ENCODE data around the gene P2RX6.
"Not testable (repeated sequence)": the region's sequence is repeated elsewhere in the genome, so short reads cannot be mapped to it uniquely, and the experiment has no call there.

Gene P2RX6

GRCh38 chr22:21014726-21015465 is at the start of gene P2RX6:
P2RX6 (plus strand) TSS chr22:21015165; CDS start chr22:21015175, 10 bp downstream.
- DNase-seq (ENCODE audit: low read depth in 3 of 3): no peak

- DNase-seq (ENCODE audit: low read depth in 3 of 3): no peak
These were observed 48.8 kb upstream of the P2RX6 start for GRCh38 chr22:20965888-20966855.

GRCh38 chr22:20966883-20967696 is 47.9 kb upstream of the P2RX6 start, which contains the start of gene AIFM3:
AIFM3 (plus strand) TSS chr22:20967255; CDS start chr22:20967945, 690 bp downstream.
- DNase-seq (ENCODE audit: low read depth in 3 of 3): no peak

- DNase-seq (ENCODE audit: low read depth in 3 of 3): no peak
These were observed 47.2 kb upstream of the P2RX6 start for GRCh38 chr22:20967697-20968211.

GRCh38 chr22:20968281-20968977 is 46.5 kb upstream of the P2RX6 start:
- no peak for DNase-seq (ENCODE audit: low read depth in 3 of 3)

GRCh38 chr22:20970939-20971657 is 43.9 kb upstream of the P2RX6 start:
- DNase-seq (ENCODE audit: low read depth in 3 of 3): no peak

GRCh38 chr22:20972014-20972694 is 42.8 kb upstream of the P2RX6 start:
- DNase-seq (ENCODE audit: low read depth in 3 of 3): not testable (repeated sequence)

GRCh38 chr22:20972933-20973577 is 41.9 kb upstream of the P2RX6 start:
- DNase-seq (ENCODE audit: low read depth in 3 of 3): no peak

- no peak for DNase-seq (ENCODE audit: low read depth in 3 of 3)
These were observed 41.2 kb upstream of the P2RX6 start for GRCh38 chr22:20973634-20974286.

- DNase-seq (ENCODE audit: low read depth in 3 of 3): no peak
These were observed 40.5 kb upstream of the P2RX6 start for GRCh38 chr22:20974336-20974955.

- no peak for DNase-seq (ENCODE audit: low read depth in 3 of 3)
These were observed 39.2 kb upstream of the P2RX6 start for GRCh38 chr22:20975541-20976290.

- DNase-seq (ENCODE audit: low read depth in 3 of 3): no peak
These were observed 38.6 kb upstream of the P2RX6 start for GRCh38 chr22:20976291-20976877.

- DNase-seq (ENCODE audit: low read depth in 3 of 3): no peak
These were observed 37.9 kb upstream of the P2RX6 start for GRCh38 chr22:20977019-20977418.

GRCh38 chr22:20977516-20978170 is 37.3 kb upstream of the P2RX6 start:
- no peak for DNase-seq (ENCODE audit: low read depth in 3 of 3)

- no peak for DNase-seq (ENCODE audit: low read depth in 3 of 3)
These were observed 36.5 kb upstream of the P2RX6 start for GRCh38 chr22:20978419-20978818.

GRCh38 chr22:20979243-20979809 is 35.6 kb upstream of the P2RX6 start:
- DNase-seq (ENCODE audit: low read depth in 3 of 3): peak; percentile 39 to 68 (median 57)

Measured in stimulated activated CD4-positive, alpha-beta T cell treated with anti-CD3 and anti-CD28 coated beads, TNF-alpha, amount 100 ng/mL, for 48 hours (primary cell).